HepG2 (cell line): Measurements from ENCODE around the gene SIAH1. TPM values are rescaled to one million over a fixed set of nuclear protein-coding genes. Genes with fewer than 3 reads are reported as not detected.

ENCODE experiments used
- ATF6 ChIP-seq: sonication (generic); formaldehyde crosslinking; conservative IDR thresholded peaks from 2 replicates; pipeline ENCODE4 v1.4.0; 2020; ENCODE audit warnings: missing genetic modification reagents
- MAX ChIP-seq: IDR thresholded peaks from 2 replicates; pipeline ENCODE4 v1.6.1; 2012; ENCODE audit warnings: inconsistent platforms
- NFRKB ChIP-seq: fragments of 450-650 bp; IDR thresholded peaks from 2 replicates; pipeline ENCODE4 v1.6.1; 2017
- PREB ChIP-seq: sonication (generic); formaldehyde crosslinking; IDR thresholded peaks from 2 replicates; pipeline ENCODE4 v1.4.0; 2020; ENCODE audit warnings: missing genetic modification reagents
- RARG ChIP-seq: sonication (generic); formaldehyde crosslinking; IDR thresholded peaks from 2 replicates; pipeline ENCODE4 v1.4.0; 2020; ENCODE audit warnings: low read depth, mild to moderate bottlenecking, missing genetic modification reagents
- SRY ChIP-seq: sonication (generic); formaldehyde crosslinking; IDR thresholded peaks from 2 replicates; pipeline ENCODE4 v1.8.0; 2022; ENCODE audit warnings: mild to moderate bottlenecking, missing genetic modification reagents
- TAF1 ChIP-seq: sonication (generic); formaldehyde crosslinking; IDR thresholded peaks from 2 replicates; pipeline ENCODE4 v1.4.0; 2020; ENCODE audit warnings: missing genetic modification reagents
- ZBTB21 ChIP-seq: sonication (generic); formaldehyde crosslinking; IDR thresholded peaks from 2 replicates; pipeline ENCODE4 v1.4.0; 2020; ENCODE audit warnings: missing genetic modification reagents
- ZIK1 ChIP-seq: sonication (generic); formaldehyde crosslinking; IDR thresholded peaks from 2 replicates; pipeline ENCODE4 v1.5.0; 2020; ENCODE audit warnings: mild to moderate bottlenecking, low read depth, missing genetic modification reagents, borderline replicate concordance
- ZNF142 ChIP-seq: sonication (generic); formaldehyde crosslinking; IDR thresholded peaks from 2 replicates; pipeline ENCODE4 v1.4.0; 2020; ENCODE audit warnings: missing genetic modification reagents
- ZNF264 ChIP-seq: sonication (generic); formaldehyde crosslinking; IDR thresholded peaks from 2 replicates; pipeline ENCODE4 v1.4.0; 2020; ENCODE audit warnings: missing genetic modification reagents
- ZNF326 ChIP-seq: sonication (generic); formaldehyde crosslinking; IDR thresholded peaks from 2 replicates; pipeline ENCODE4 v1.4.0; 2020; ENCODE audit warnings: missing genetic modification reagents, borderline replicate concordance
- ZNF331 ChIP-seq: sonication (generic); formaldehyde crosslinking; IDR thresholded peaks from 2 replicates; pipeline ENCODE4 v1.4.0; 2020; ENCODE audit warnings: missing genetic modification reagents
- ZNF572 ChIP-seq: sonication (generic); formaldehyde crosslinking; IDR thresholded peaks from 2 replicates; pipeline ENCODE4 v1.5.1; 2020; ENCODE audit warnings: mild to moderate bottlenecking, missing genetic modification reagents
- ZNF850 ChIP-seq: sonication (generic); formaldehyde crosslinking; conservative IDR thresholded peaks from 2 replicates; pipeline ENCODE4 v1.9.0; 2021; ENCODE audit warnings: mild to moderate bottlenecking, missing genetic modification reagents
- polyA plus RNA-seq, 8 experiments: library from polyadenylated mRNA; depleted of rRNA in 3 of 8; stranded (reverse) in 7 of 8; unstranded in 1 of 8; fragments of >200 nt; fragmentation: Illumina TruSeq in 4 of 8; extraction: Trizol in 4 of 8; gene quantifications; 2 replicates each; pipeline versions ENCODE4 v1.2.1 to v1.2.3, GENCODE V29; 2011 to 2016; ENCODE audit warnings: low read depth in 4 of 8, missing spikeins in 1 of 8, mixed read lengths in 1 of 8; ENCODE audit not compliant: insufficient read depth in 1 of 8
- total RNA-seq, 5 experiments: library from RNA; depleted of rRNA; stranded (reverse); fragments of >200 nt; fragmentation: Illumina TruSeq; extraction: Trizol; gene quantifications; 2 replicates each; pipeline ENCODE4 v1.2.3, GENCODE V29; 2016; ENCODE audit warnings: low read depth in 1 of 5
- TF ChIP-seq, protein P1 (sequence below): sonication (generic); formaldehyde crosslinking; IDR thresholded peaks from 2 replicates; pipeline ENCODE4 v1.4.0; 2020; ENCODE audit warnings: missing genetic modification reagents

Gene SIAH1
- total and polyA plus RNA-seq, 2 of the 13 experiments (the other 11 are each of a cell fraction or from before 2014, with no cell fraction given), result 16.0 to 28.6 TPM

- no peak for TF ChIP-seq ZNF326 (CRISPR knock-in tag)
- TF ChIP-seq ZNF142 (CRISPR knock-in tag), result peak; percentile 73; the same call in 1 of the 2 replicates
- TF ChIP-seq TAF1 (CRISPR knock-in tag), result peak; percentile 83
- TF ChIP-seq ZBTB21 (CRISPR knock-in tag), result no peak
- TF ChIP-seq ZNF572 (CRISPR knock-in tag), result peak; percentile 61; the same call in 1 of the 2 replicates
- TF ChIP-seq MAX, result peak; percentile 87
- no peak for TF ChIP-seq RARG (CRISPR knock-in tag)
- TF ChIP-seq ZNF850 (CRISPR knock-in tag), result 0 out of 2 replicates have a peak, but pooled peaks have one; percentile 32
- TF ChIP-seq, protein P1, sequence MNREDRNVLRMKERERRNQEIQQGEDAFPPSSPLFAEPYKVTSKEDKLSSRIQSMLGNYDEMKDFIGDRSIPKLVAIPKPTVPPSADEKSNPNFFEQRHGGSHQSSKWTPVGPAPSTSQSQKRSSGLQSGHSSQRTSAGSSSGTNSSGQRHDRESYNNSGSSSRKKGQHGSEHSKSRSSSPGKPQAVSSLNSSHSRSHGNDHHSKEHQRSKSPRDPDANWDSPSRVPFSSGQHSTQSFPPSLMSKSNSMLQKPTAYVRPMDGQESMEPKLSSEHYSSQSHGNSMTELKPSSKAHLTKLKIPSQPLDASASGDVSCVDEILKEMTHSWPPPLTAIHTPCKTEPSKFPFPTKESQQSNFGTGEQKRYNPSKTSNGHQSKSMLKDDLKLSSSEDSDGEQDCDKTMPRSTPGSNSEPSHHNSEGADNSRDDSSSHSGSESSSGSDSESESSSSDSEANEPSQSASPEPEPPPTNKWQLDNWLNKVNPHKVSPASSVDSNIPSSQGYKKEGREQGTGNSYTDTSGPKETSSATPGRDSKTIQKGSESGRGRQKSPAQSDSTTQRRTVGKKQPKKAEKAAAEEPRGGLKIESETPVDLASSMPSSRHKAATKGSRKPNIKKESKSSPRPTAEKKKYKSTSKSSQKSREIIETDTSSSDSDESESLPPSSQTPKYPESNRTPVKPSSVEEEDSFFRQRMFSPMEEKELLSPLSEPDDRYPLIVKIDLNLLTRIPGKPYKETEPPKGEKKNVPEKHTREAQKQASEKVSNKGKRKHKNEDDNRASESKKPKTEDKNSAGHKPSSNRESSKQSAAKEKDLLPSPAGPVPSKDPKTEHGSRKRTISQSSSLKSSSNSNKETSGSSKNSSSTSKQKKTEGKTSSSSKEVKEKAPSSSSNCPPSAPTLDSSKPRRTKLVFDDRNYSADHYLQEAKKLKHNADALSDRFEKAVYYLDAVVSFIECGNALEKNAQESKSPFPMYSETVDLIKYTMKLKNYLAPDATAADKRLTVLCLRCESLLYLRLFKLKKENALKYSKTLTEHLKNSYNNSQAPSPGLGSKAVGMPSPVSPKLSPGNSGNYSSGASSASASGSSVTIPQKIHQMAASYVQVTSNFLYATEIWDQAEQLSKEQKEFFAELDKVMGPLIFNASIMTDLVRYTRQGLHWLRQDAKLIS (CRISPR knock-in tag), result no peak
- no peak for TF ChIP-seq ATF6
- peak; percentile 15; the same call in 1 of the 2 replicates for TF ChIP-seq ZNF331 (CRISPR knock-in tag)
- TF ChIP-seq ZIK1 (CRISPR knock-in tag), result no peak
- no peak for TF ChIP-seq PREB (CRISPR knock-in tag)
- no peak for TF ChIP-seq NFRKB
- TF ChIP-seq SRY (CRISPR knock-in tag), result peak; percentile 94
- peak; percentile 25; the same call in 1 of the 2 replicates for TF ChIP-seq ZNF264 (CRISPR knock-in tag)
Measured at GRCh38 chr16:48385253-48386150, at the start of gene SIAH1 (continued).
